CD4-positive, CD25-positive, alpha-beta regulatory T cell (primary cell): Measurements from ENCODE around the gene GPR89A. TPM values are rescaled to one million over a fixed set of nuclear protein-coding genes. Genes with fewer than 3 reads are reported as not detected.

Source experiments
- ATAC-seq, 2 donors: fragments of 150-1000 bp; cut with Tn5 transposase; one replicate each; pipeline ENCODE4 v1.10.0; 2021; ENCODE audit warnings: low read depth in 2 of 2, moderate number of reproducible peaks in 2 of 2, moderate library complexity in 1 of 2
- DNase-seq, 3 donors: peaks; one replicate each; pipeline versions ENCODE4 v3.0.0 to v3.0.0-alpha.2; 2012 to 2022; ENCODE audit warnings: mixed read lengths in 1 of 3
- H3K27ac ChIP-seq: one replicate; pipeline ENCODE4 v1.7.0; 2013; ENCODE audit warnings: mild to moderate bottlenecking, low read length; ENCODE audit not compliant: insufficient read depth, poor library complexity, severe bottlenecking
- H3K27me3 ChIP-seq: one replicate; pipeline ENCODE4 v1.7.0; 2013; ENCODE audit warnings: low read length; ENCODE audit not compliant: control insufficient read depth, insufficient read depth
- H3K36me3 ChIP-seq: one replicate; pipeline ENCODE4 v1.7.0; 2013; ENCODE audit warnings: mild to moderate bottlenecking, low read length, moderate library complexity; ENCODE audit not compliant: control insufficient read depth, insufficient read depth
- H3K4me1 ChIP-seq: 2 replicates; pipeline ENCODE4 v1.7.0; 2013; ENCODE audit warnings: mild to moderate bottlenecking, low read length; ENCODE audit not compliant: insufficient read depth, control insufficient read depth, poor library complexity, severe bottlenecking
- H3K4me3 ChIP-seq: one replicate; pipeline ENCODE4 v1.7.0; 2013; ENCODE audit warnings: low read depth, mild to moderate bottlenecking, low read length, moderate library complexity
- H3K9me3 ChIP-seq, 2 experiments: 1 replicate in 1 of 2; 2 replicates in 1 of 2; pipeline ENCODE4 v1.7.0; 2013; ENCODE audit warnings: low read length in 2 of 2, mild to moderate bottlenecking in 1 of 2, moderate library complexity in 1 of 2; ENCODE audit not compliant: control insufficient read depth in 2 of 2
- H3K27ac Mint-ChIP-seq, 3 donors: one replicate each; pipeline ENCODE4 v1.8.0; 2020 to 2022; ENCODE audit warnings: mild to moderate bottlenecking in 3 of 3, mixed read lengths in 3 of 3, moderate library complexity in 2 of 3
- H3K27me3 Mint-ChIP-seq: one replicate; pipeline ENCODE4 v1.8.0; 2022; ENCODE audit warnings: mild to moderate bottlenecking, mixed read lengths
- H3K36me3 Mint-ChIP-seq: one replicate; pipeline ENCODE4 v1.8.0; 2020; ENCODE audit warnings: mixed read lengths
- H3K4me1 Mint-ChIP-seq, 4 donors: one replicate each; pipeline ENCODE4 v1.8.0; 2020 to 2022; ENCODE audit warnings: mixed read lengths in 4 of 4, mild to moderate bottlenecking in 1 of 4
- H3K4me3 Mint-ChIP-seq, 4 donors: one replicate each; pipeline ENCODE4 v1.8.0; 2020 to 2022; ENCODE audit warnings: mild to moderate bottlenecking in 4 of 4, mixed read lengths in 4 of 4, moderate library complexity in 3 of 4
- H3K9me3 Mint-ChIP-seq, 7 donors: one replicate each; pipeline ENCODE4 v1.8.0; 2020 to 2022; ENCODE audit warnings: mixed read lengths in 7 of 7, mild to moderate bottlenecking in 3 of 7, moderate library complexity in 2 of 7
- polyA plus RNA-seq, 4 donors: library from polyadenylated mRNA; unstranded; fragments of 300-500 nt; fragmentation: Illumina TruSeq; gene quantifications; one replicate each; pipeline ENCODE4 v1.2.3, GENCODE V29; 2021
- total RNA-seq: library from RNA; stranded (reverse); gene quantifications from one replicate; pipeline ENCODE4 v1.2.3, GENCODE V29; 2022

Gene GPR89A
- total and polyA plus RNA-seq, 5 donors from 2014 or later = 21.9 to 39.0 (median 27.0) TPM

GRCh38 chr1:145702052-145702451, 94.3 kb downstream of the GPR89A start:
- Mint-ChIP-seq H3K36me3 (no peaks in the 10 kb centered on the region), H3K4me1 (no peaks in the 10 kb centered on the region), H3K9me3 (peaks cover 0 to 1% (median 0%) of the 10 kb centered on the region in 7 donors), H3K27me3 (peaks cover 17% of the 10 kb centered on the region), H3K27ac (no peak overlapping the region), H3K4me3 (no peak overlapping the region)
- H3K4me1 ChIP-seq = no peaks in the 10 kb centered on the region
- peaks cover 3% of the 10 kb centered on the region for H3K27me3 ChIP-seq
- DNase-seq = no peak
- no peaks in the 10 kb centered on the region for H3K36me3 ChIP-seq
- H3K27ac ChIP-seq = no peak overlapping the region
- H3K9me3 ChIP-seq = no peaks in the 10 kb centered on the region
- ATAC-seq = no peak
- no peak overlapping the region for H3K4me3 ChIP-seq

- Histone ChIP-seq H3K9me3 (no peaks in the 10 kb centered on the region), H3K4me1 (no peaks in the 10 kb centered on the region), H3K36me3 (no peaks in the 10 kb centered on the region), H3K27ac (no peak overlapping the region), H3K27me3 (peaks cover 3% of the 10 kb centered on the region), H3K4me3 (no peak overlapping the region)
- ATAC-seq = no peak
- no peaks in the 10 kb centered on the region for H3K4me1 Mint-ChIP-seq
- no peaks in the 10 kb centered on the region for H3K36me3 Mint-ChIP-seq
- H3K9me3 Mint-ChIP-seq = peaks cover 0 to 1% (median 0%) of the 10 kb centered on the region in 7 donors
- H3K27me3 Mint-ChIP-seq = peaks cover 14% of the 10 kb centered on the region
- H3K27ac Mint-ChIP-seq = no peak overlapping the region
- DNase-seq = no peak
- no peak overlapping the region for H3K4me3 Mint-ChIP-seq
Measured at GRCh38 chr1:145702826-145703225, 95.0 kb downstream of the GPR89A start.

- no peaks in the 10 kb centered on the region for H3K4me1 ChIP-seq
- Mint-ChIP-seq H3K9me3 (no peaks in the 10 kb centered on the region), H3K4me1 (no peaks in the 10 kb centered on the region), H3K27ac (no peak overlapping the region), H3K36me3 (no peaks in the 10 kb centered on the region), H3K4me3 (no peak overlapping the region), H3K27me3 (peaks cover 8% of the 10 kb centered on the region)
- H3K4me3 ChIP-seq = no peak overlapping the region
- DNase-seq = no peak
- ATAC-seq = no peak
- no peak overlapping the region for H3K27ac ChIP-seq
- no peaks in the 10 kb centered on the region for H3K9me3 ChIP-seq
- no peaks in the 10 kb centered on the region for H3K36me3 ChIP-seq
- peaks cover 3% of the 10 kb centered on the region for H3K27me3 ChIP-seq
Measured at GRCh38 chr1:145705622-145706021, 97.8 kb downstream of the GPR89A start.

- Histone ChIP-seq H3K4me1 (no peaks in the 10 kb centered on the region), H3K4me3 (no peak overlapping the region), H3K36me3 (no peaks in the 10 kb centered on the region), H3K27ac (no peak overlapping the region), H3K27me3 (peaks cover 3% of the 10 kb centered on the region), H3K9me3 (no peaks in the 10 kb centered on the region)
- H3K27me3 Mint-ChIP-seq = peaks cover 6% of the 10 kb centered on the region
- ATAC-seq = no peak
- no peak overlapping the region for H3K27ac Mint-ChIP-seq
- H3K36me3 Mint-ChIP-seq = no peaks in the 10 kb centered on the region
- no peak overlapping the region for H3K4me3 Mint-ChIP-seq
- no peaks in the 10 kb centered on the region for H3K4me1 Mint-ChIP-seq
- DNase-seq = no peak
- peaks cover 0 to 4% (median 0%) of the 10 kb centered on the region in 7 donors for H3K9me3 Mint-ChIP-seq
Measured at GRCh38 chr1:145706086-145706664, 98.4 kb downstream of the GPR89A start.

GRCh38 chr1:145707183-145707867, 99.5 kb downstream of the GPR89A start, which contains the start of gene PDZK1:
Gene PDZK1, minus strand, starts transcription at chr1:145707368. Its CDS starts 19,347 bp downstream, at chr1:145688021.
- no peak within 1 kb of the TSS for H3K27ac ChIP-seq
- H3K4me1 Mint-ChIP-seq = no peaks in the 10 kb centered on the region
- peaks cover 0 to 5% (median 0%) of the 10 kb centered on the region in 7 donors for H3K9me3 Mint-ChIP-seq
- no peak within 1 kb of the TSS for H3K4me3 Mint-ChIP-seq
- H3K36me3 Mint-ChIP-seq = no peaks in the 10 kb centered on the region
- no peaks in the 10 kb centered on the region for H3K9me3 ChIP-seq
- no peak within 1 kb of the TSS for H3K4me3 ChIP-seq
- no peak for ATAC-seq
- DNase-seq = no peak
- peaks cover 3% of the 10 kb centered on the region for H3K27me3 ChIP-seq
- H3K4me1 ChIP-seq = no peaks in the 10 kb centered on the region
- H3K27ac Mint-ChIP-seq = peak within 1 kb of the TSS in 2 of 3 donors; percentile 3 to 33
- H3K36me3 ChIP-seq = no peaks in the 10 kb centered on the region
- H3K27me3 Mint-ChIP-seq = peaks cover 6% of the 10 kb centered on the region

GRCh38 chr1:145708063-145708462, 100.3 kb downstream of the GPR89A start:
- peak overlapping the region in 1 of 3 donors; percentile 33 for H3K27ac Mint-ChIP-seq
- H3K9me3 ChIP-seq = no peaks in the 10 kb centered on the region

GRCh38 chr1:145710291-145711027, 102.7 kb downstream of the GPR89A start:
- Histone ChIP-seq H3K27ac (no peak overlapping the region), H3K4me1 (no peaks in the 10 kb centered on the region), H3K36me3 (no peaks in the 10 kb centered on the region), H3K4me3 (no peak overlapping the region), H3K27me3 (no peaks in the 10 kb centered on the region), H3K9me3 (no peaks in the 10 kb centered on the region)
- Mint-ChIP-seq H3K9me3 (peaks cover 0 to 5% (median 0%) of the 10 kb centered on the region in 7 donors), H3K36me3 (no peaks in the 10 kb centered on the region), H3K4me3 (no peak overlapping the region), H3K27ac (no peak overlapping the region), H3K4me1 (no peaks in the 10 kb centered on the region), H3K27me3 (peaks cover under 1% of the 10 kb centered on the region)
- ATAC-seq (no peak), DNase-seq (no peak)

More at GRCh38 chr1:145708063-145708462, 100.3 kb downstream of the GPR89A start:
- H3K4me1 ChIP-seq = no peaks in the 10 kb centered on the region
- H3K27ac ChIP-seq = no peak overlapping the region
- Mint-ChIP-seq H3K36me3 (no peaks in the 10 kb centered on the region), H3K9me3 (peaks cover 0 to 5% (median 0%) of the 10 kb centered on the region in 7 donors), H3K4me1 (no peaks in the 10 kb centered on the region), H3K27me3 (peaks cover 6% of the 10 kb centered on the region), H3K4me3 (no peak overlapping the region)
- no peaks in the 10 kb centered on the region for H3K36me3 ChIP-seq
- no peak overlapping the region for H3K4me3 ChIP-seq
- ATAC-seq (no peak), DNase-seq (no peak)
- H3K27me3 ChIP-seq = peaks cover 3% of the 10 kb centered on the region
